Inflammatory macrophage (primary cell): ENCODE data around the gene HNRNPR.

ENCODE experiments used
- DNase-seq, 2 donors: peaks; one replicate each; pipeline ENCODE4 v3.0.0-alpha.2; 2020 to 2022

Gene HNRNPR

DNA sequence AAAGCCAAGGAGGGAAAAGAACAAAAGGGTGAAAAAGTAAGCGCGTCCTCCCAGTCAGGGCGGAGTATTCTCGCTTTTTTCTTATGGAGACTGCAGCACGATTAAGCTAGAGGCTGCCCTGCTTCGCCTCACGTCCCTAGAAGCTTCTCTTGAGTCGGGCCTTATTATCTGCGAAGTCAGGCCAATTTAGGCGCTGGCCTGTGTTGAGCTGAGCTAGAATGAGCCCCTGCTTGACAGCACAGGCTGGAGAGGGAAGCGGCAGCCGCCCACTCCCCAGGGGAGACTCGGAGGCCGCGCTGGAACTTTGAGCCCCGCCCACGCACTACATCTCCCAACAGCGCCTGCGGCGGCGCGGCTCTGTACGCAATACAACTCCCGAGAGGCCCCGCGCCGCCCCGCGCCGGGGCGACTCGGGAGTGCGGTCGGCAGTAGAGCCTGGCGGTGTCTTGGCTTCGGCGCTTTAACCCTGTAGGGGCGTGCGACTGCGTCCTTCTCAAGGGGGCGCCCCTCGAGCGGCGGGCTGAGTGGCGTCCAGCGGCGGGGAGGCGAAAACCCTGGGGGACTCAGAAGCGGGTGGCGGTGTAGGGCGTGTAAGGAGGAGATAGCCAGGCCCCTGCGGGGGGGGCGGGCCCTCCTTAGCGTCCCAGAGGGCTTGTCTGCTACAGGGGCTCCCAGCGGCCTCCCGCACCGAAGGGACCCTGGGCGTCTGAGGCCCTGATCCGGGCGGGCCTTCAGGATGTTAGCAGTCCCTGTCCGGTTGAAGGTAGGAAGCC is 24.7 kb upstream of the HNRNPR start:
- peak; percentile 90 to 97 for DNase-seq

DNA sequence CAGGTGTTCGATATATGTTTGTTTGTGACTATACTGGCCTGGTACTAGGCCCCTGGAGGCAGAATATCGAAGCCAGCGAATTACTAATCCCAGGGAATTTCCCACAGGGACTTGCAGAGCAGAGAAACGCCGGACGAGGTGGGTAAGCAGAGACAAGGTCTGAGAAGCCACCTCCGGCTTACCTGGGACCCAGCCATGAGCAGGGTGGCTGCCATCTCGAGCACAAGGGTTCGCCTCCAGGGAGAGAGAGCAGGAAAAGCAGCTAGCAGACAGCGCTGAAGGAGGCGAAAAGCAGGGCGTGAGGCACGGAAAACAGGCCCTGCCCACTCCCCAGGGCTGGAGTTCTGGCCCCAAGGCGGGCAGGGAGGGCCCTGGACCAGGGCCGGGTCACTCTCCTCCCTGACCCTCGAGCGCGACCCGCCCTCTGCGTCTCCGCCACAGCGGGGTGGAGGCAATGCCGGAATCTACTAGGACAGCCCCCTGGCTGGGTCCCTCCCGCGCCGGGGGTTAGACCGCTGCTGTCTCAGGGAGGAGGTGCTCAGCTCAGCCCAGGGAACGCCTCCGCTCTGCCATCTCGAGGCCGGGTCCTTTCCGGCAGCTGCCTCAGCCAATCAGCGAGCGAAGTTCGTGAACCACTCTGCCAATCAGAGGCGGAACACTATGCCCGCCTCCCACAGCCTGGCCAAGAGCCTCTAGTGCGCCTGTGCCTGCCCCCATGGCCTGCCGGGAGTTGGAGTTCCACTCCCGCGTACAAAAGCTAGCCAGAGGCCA is 23.9 kb upstream of the HNRNPR start:
- peak; percentile 99 for DNase-seq

- DNase-seq = no peak
These were observed 23.3 kb upstream of the HNRNPR start for GRCh38 chr1:23367451-23367790.

DNA sequence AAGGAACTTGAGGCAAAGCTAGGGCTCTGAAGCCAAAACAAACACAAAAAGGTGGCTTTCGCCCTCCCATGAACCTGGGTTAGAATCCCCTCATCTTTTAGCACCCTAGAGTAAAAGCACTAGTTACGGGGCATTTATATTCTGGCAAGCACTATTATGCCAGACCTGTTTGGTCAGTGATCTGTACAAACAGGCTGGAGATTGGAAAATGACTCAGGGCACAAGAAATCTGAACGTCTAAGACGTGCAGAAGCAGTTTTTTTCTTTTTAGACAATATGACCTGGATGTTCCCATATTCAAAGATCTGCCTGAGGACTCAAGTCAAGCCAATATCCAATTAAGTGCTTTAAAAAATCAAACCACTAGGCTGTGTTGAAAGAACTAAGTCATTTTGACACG is 22.5 kb upstream of the HNRNPR start:
- DNase-seq = no peak

DNA sequence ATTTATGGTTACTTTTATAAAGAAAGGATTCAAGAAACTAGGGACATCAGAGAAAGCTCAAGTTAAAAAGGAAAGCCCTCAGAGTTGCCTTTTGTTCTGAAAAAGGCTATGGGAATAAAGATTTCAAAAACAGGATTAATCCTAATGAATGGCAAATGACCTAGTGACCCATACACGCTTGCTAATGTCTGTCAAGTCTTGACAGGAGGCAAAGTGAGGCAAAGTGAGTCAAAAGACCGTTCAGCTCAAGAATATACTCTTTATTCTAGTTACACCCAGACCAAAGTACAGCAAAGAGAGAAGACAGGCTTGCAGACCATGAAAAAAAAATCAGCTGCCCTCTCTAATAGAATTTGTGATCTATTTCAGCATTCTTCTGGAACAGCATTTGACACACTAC is 22.1 kb upstream of the HNRNPR start:
- no peak for DNase-seq

GRCh38 chr1:23362218-23362713 is 18.2 kb upstream of the HNRNPR start:
- peak in 1 of 2 donors; percentile 10 for DNase-seq

- DNase-seq = no peak
These were observed 14.3 kb upstream of the HNRNPR start for GRCh38 chr1:23358310-23358875.

DNA sequence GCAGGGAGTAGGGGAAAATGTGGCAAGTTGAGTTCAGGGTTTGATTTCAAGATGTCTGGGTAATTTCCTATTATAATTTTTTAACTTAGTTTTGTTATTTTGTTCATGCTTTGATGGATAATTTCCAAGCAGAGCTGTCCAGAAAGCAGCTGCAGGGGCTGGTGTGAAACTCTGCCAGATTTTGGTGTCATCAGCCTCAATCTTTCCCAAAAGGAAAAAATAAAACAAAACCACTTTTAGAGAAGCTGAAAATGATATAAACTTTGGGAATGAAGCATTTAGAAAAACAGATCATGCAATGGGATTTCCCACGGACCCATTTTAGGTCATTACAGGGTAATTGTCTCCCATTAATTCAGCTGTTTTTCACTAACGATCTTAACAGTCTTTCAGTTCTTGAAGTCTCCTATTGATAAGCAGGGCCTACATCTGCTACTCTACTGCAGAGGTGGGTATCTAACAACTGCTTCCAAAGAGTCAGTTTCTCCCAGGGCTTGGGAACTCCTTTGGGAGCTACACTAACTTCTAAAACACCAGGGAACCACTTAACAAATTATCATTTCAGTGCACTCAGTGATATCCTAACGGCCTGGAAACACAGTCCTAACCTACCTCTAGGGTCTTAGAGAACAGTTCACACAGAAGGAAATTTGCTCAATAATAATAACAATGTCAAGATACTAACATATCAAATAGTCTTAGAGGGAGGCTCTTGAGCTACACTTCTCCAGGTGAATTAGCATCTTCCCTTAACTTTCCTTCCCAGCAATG is 13.2 kb upstream of the HNRNPR start:
- no peak for DNase-seq

DNA sequence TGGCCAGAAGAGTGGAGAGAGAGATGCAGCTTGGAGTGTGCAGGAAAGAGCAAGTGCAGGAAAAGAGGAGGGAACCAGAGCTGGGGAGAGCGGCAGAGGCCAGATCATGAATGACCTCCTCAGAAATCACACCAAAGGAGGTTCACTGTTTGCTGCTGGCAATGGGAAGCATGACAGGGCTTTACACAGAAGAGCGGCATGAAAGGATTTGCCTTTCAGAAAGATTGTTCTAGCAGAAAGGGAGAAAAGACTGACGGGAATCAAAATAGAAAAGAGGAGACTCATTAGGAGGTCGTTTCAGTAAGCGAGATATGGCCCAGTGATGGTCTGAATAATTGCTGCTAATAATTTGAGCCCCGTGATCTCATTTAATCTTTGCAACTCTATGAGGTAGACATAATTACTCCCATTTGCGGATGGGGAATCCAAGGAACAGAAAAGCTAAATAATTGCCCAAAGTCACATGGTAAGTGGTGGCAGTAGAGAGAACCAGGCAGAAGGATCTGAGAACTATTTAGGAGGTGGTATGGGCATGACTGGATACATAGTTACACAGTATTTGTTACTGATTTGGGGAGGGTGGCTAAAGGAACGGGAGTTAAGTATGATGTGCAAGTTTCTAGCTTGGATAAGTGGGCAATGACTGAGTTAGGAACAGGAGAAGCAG is 12.5 kb upstream of the HNRNPR start:
- DNase-seq = no peak

- no peak for DNase-seq
These were observed 10.2 kb upstream of the HNRNPR start for GRCh38 chr1:23354245-23354644.

- no peak for DNase-seq
These were observed 8.1 kb upstream of the HNRNPR start for GRCh38 chr1:23352096-23352695.

DNA sequence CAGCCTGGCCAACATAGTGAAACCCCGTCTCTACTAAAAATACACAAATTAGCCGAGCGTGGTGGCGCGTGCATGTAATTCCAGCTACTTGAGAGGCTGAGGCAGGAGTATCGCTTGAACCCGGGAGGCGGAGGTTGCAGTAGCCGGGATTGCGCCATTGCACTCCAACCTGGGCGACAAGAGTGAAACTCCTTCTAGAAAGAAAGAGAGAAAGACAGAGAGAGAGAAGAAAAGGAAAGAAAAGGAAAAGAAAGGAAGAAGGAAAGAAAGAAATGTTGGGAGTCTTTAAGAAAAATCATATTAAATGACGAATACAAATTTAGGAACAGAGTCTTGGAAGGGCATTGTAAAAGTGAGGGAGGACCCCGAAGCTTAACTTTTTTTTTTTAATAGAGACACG is 1.8 kb upstream of the HNRNPR start:
- no peak for DNase-seq

DNA sequence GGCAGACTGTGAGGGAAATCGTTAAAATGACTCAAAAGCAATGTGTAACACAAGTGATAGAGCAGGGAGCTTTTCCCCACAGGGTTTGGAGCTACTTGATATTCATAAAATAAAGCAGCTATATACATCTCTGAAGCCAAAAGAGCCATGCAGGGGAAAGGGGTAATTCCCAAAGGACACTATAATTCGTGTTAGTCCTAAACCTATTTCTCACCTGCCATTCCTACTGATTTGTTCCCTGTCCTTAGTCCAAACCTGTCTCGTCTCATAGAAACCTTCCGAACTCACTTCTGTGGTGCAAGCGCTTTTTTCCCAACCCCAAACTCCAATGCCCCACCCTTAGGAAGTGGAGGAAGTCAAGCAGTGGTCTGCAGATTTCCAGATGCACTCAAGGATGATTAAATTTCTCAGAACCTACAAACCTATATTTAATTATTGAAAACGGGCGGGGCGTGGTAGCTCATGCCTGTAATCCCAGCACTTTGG is 946 bp upstream of the HNRNPR start:
- DNase-seq = no peak

DNA sequence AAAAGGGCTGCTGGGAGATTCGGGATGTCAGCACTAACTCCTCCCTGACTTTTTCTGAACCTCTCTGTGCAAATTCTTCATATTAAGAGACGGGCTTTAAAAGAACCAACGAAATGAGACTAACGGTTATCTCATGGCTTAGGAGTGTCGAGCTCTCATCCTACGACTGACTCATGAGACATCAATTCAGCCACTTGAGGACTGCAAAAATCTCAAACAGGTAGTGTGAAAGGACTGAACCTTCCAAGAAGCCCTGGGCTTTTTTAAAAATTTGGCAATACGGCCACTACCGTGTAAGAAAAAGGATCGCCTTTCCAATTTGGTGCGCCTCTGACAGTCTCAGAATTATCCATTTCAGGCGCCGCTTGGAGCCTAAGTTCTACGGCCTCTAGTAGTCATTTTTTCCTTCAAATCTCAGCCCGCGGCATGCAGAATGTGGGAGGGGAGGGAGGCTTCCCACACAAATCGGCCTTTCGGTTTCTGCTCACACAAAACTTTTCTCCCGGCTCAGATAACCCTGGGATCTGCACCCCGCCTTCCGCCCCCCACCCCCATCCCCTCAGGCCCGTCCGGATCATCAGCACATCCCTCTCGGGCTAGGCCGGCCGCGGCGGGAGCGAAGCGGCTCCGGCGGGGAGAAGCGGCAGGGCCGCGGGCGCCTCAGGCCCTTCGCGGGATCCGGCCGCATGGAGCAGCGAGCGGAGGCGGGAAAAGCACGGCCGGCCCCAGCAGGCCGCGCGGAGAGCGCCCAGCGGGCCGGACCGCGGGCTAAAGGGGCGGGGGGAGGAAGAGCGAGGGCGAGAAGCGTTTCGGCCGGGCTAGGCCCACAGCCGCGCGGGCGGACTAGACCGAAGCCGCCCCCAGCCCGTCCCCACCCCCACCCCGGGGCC is 618 bp downstream of the HNRNPR start:
- peak; percentile 31 to 60 for DNase-seq

DNA sequence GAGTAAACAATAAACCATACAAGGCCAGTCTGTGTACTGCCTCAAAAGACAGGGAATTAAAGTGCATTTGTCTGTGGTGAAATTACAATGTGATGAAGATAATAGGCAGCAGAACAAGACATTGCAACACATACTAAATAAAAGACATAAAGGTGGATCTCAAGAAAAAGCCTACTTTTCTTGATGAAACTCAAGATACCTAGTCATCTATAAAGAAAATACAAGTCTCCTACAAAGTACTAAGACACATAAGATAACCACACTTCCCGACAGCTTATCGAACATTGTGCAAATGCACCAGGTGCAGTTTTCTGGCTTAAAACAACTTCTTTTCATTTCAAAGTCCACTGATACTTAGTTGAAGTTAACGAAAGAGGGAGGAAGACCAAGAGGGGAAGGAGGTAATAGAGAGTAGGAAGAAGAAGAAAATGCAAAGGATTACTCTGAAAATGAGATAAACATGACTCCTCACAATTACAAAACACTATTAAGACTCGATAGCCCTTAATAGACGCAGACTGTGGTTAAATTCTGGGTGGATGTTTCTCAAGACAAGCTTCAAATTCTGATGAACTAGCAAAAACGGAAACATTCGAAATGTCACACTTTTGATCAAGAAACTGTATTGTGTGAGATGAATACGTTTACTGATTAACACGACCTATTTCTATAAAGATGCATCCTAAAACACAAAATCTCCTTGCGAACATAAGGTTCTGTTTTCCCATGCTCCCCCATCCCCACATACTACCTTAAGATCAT is 2.0 kb downstream of the HNRNPR start:
- DNase-seq = peak; percentile 13 to 32

DNA sequence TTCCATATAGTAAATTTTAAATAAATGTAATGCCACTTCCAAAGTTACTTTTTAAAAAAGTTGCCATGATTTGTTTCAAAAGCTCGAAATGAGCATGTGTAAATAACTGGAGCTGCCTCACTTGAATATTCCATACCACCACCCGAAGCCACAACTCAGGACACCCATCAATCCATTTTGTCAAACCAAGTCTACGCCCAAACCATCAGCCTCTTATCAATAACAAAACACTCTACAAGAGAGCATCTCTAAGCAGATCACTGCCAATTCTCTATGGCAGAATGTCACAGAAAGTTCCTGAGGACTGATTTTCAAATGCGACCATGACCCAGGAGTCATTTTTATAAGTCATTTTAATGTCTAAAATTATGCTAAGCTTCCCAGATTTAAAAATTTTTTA is 4.5 kb downstream of the HNRNPR start:
- DNase-seq = no peak

- no peak for DNase-seq
These were observed 6.2 kb downstream of the HNRNPR start for GRCh38 chr1:23337869-23338268.

DNA sequence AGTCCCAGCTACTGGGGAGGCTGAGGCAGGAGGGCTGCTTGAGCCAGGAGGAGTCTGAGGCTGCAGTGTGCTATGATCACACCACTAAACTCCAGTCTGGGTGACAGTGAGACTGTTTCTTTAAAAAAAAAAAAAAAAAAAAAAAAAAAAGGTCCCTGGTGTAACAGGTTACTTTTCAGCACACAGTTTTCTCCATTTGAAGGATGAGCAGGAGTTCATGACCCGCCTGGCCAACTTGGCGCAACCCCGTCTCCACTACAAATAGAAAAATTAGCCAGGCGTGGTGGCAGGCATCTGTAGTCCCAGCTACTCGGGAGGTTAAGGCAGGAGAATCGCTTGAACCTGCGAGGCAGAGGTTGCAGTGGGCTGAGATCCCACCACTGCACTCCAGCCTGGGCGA is 12.4 kb downstream of the HNRNPR start:
- DNase-seq = no peak

DNA sequence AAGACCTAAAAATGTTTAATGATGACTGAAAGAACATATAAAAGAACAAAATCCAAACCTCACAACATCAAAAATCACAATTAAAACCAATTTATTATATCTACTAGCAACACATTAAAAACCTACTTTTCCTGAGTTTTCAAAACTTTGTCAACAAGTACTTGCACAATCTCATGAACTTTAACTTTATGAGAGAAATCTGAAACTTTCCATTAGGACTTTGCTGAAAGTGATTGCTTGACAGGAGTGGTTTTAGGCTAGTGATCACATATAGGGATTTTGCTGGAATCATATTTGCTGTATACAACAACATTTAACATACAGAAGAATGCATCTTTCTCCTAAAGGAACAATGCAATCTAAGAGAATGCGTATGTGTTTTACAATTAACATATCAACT is 13.2 kb downstream of the HNRNPR start:
- no peak for DNase-seq

GRCh38 chr1:23325393-23325792 is 18.7 kb downstream of the HNRNPR start:
- no peak for DNase-seq
